Transverse colon (tissue), 4 donors: ENCODE data around the gene MUC5B.

Source experiments
- CTCF ChIP-seq, 5 experiments: fragments of 200-600 bp in 3 of 5; fragments of 450-650 bp in 2 of 5; sonication (generic) in 3 of 5; IDR thresholded peaks; 1 replicate in 2 of 5; 2 replicates in 3 of 5; pipeline ENCODE4 v1.5.1; 2016 to 2017; ENCODE audit warnings: antibody characterized with exemption in 5 of 5, inconsistent platforms in 3 of 5, mild to moderate bottlenecking in 2 of 5, moderate library complexity in 1 of 5
- EP300 ChIP-seq: sonication (generic); formaldehyde crosslinking; IDR thresholded peaks from one replicate; pipeline ENCODE4 v1.6.1; 2017; ENCODE audit warnings: antibody characterized with exemption, low read depth
- POLR2A ChIP-seq: fragments of 450-650 bp; IDR thresholded peaks from one replicate; pipeline ENCODE4 v1.6.1; 2016; ENCODE audit warnings: antibody characterized with exemption, mild to moderate bottlenecking, moderate library complexity
- POLR2AphosphoS5 ChIP-seq, 3 donors: sonication (generic); formaldehyde crosslinking; IDR thresholded peaks; one replicate each; pipeline ENCODE4 v1.6.1; 2016; ENCODE audit warnings: antibody characterized with exemption in 3 of 3

GRCh38 chr11:1237128-1237580 lies 14.3 kb downstream of the MUC5B start:
- no peak for TF ChIP-seq CTCF (IDR thresholded peaks at IDR 0.05)
- TF ChIP-seq POLR2AphosphoS5 (IDR thresholded peaks at IDR 0.05), result peak in 2 of 3 donors; percentile 64 to 68
- TF ChIP-seq POLR2A, result peak; percentile 51
- TF ChIP-seq EP300, result no peak
